Mesendoderm (in vitro differentiated cells): ENCODE measurements around the gene HOXC12.

Experiments
- DNase-seq: peaks from one replicate; pipeline ENCODE4 v3.0.0; 2013
- H2AK5ac ChIP-seq: 2 replicates; pipeline ENCODE4 v1.6.1; 2013; ENCODE audit warnings: low read length, inconsistent platforms
- H2BK120ac ChIP-seq: 2 replicates; pipeline ENCODE4 v1.6.1; 2013; ENCODE audit warnings: low read depth, mild to moderate bottlenecking, low read length, moderate library complexity, mixed read lengths
- H2BK15ac ChIP-seq: replicated peaks from 2 replicates; pipeline ENCODE4 v1.6.1; 2013; ENCODE audit warnings: low read depth, mild to moderate bottlenecking, moderate library complexity
- H2BK5ac ChIP-seq: 2 replicates; pipeline ENCODE4 v1.6.1; 2013; ENCODE audit warnings: low read length, inconsistent platforms
- H3K18ac ChIP-seq: 2 replicates; pipeline ENCODE4 v1.6.1; 2013; ENCODE audit warnings: mild to moderate bottlenecking, low read length, mixed read lengths
- H3K23ac ChIP-seq: one replicate; pipeline ENCODE4 v1.6.1; 2013; ENCODE audit warnings: low read length
- H3K27ac ChIP-seq: 2 replicates; pipeline ENCODE4 v1.5.1; 2013; ENCODE audit warnings: low read depth, mild to moderate bottlenecking, inconsistent platforms, low read length, moderate library complexity
- H3K27me3 ChIP-seq: 2 replicates; pipeline ENCODE4 v1.6.1; 2013; ENCODE audit warnings: low read length, control low read depth, mild to moderate bottlenecking, inconsistent platforms; ENCODE audit not compliant: insufficient read depth, poor library complexity
- H3K36me3 ChIP-seq: 2 replicates; pipeline ENCODE4 v1.6.1; 2013; ENCODE audit warnings: low read length, inconsistent platforms; ENCODE audit not compliant: control insufficient read depth, insufficient read depth
- H3K4ac ChIP-seq: one replicate; pipeline ENCODE4 v1.6.1; 2013; ENCODE audit warnings: low read depth, mild to moderate bottlenecking, low read length, moderate library complexity
- H3K4me1 ChIP-seq: 2 replicates; pipeline ENCODE4 v1.6.1; 2013; ENCODE audit warnings: low read depth, low read length, inconsistent platforms; ENCODE audit not compliant: control insufficient read depth
- H3K4me2 ChIP-seq: 2 replicates; pipeline ENCODE4 v1.6.1; 2013; ENCODE audit warnings: low read length
- H3K4me3 ChIP-seq: 2 replicates; pipeline ENCODE4 v1.5.1; 2013; ENCODE audit warnings: mild to moderate bottlenecking, low read length
- H3K56ac ChIP-seq: one replicate; pipeline ENCODE4 v1.6.1; 2013; ENCODE audit warnings: low read length
- H3K79me1 ChIP-seq: 2 replicates; pipeline ENCODE4 v1.6.1; 2013; ENCODE audit warnings: low read length, inconsistent platforms
- H3K79me2 ChIP-seq: 2 replicates; pipeline ENCODE4 v1.6.1; 2013; ENCODE audit warnings: mild to moderate bottlenecking, low read length; ENCODE audit not compliant: control insufficient read depth, insufficient read depth
- H3K9ac ChIP-seq: 2 replicates; pipeline ENCODE4 v1.6.1; 2013; ENCODE audit warnings: low read length, inconsistent platforms
- H4K5ac ChIP-seq: one replicate; pipeline ENCODE4 v1.6.1; 2013; ENCODE audit warnings: low read length
- H4K8ac ChIP-seq: one replicate; pipeline ENCODE4 v1.6.1; 2013; ENCODE audit warnings: low read depth, mild to moderate bottlenecking, control low read depth, low read length, moderate library complexity
- WGBS: extraction: QIAGEN DNeasy Blood & Tissue Kit; methylation state at CpG from one replicate; pipeline ENCODE4 v1.1.7; 2013; ENCODE audit warnings: low lambda C conversion rate, missing lambda C conversion rate; ENCODE audit not compliant: insufficient coverage; ENCODE audit errors: extremely low coverage; 5-methylcytosine and 5-hydroxymethylcytosine counted together

The HOXC12 gene

DNA sequence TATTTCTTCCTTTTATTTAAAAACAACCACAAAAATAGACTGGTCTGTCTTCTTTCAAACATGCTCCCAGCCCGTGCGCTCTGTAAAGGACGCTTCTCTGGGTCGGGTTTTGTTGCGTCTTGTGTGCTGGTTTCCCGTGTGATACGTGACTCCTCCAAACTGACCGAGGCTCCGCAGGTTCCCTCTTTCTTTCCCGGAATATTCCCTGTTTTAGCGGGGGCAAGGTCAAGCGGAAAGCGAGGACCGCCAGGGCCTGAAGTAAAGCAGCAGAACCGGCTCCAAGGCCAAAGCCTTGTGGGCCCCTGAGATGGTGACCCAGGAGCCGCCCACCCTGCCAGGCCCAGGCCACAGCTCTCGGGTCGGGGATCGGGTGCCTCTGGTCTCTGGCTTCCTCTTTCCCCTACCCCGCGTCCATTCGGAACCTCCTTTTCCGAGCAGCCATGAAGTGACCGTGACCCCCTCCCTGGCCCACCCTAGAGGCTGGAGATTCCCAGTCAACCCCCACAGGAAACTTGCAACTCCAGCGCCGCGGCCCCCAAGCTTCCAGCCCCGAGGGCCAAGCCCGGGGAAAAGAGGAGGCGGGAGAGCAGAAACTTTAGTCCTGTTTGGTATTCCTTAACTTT is 29.4 kb downstream of the HOXC12 start:
- no peak overlapping the region for H3K4ac ChIP-seq
- no peak overlapping the region for H3K27ac ChIP-seq
- WGBS: no CpG with 5 or more reads among the region's 30 CpGs
- no peak overlapping the region for H3K4me3 ChIP-seq
- no peaks in the 10 kb centered on the region for H3K79me1 ChIP-seq
- peaks cover 90% of the 10 kb centered on the region for H3K27me3 ChIP-seq
- no peak overlapping the region for H3K9ac ChIP-seq
- H3K18ac ChIP-seq: no peak overlapping the region
- H3K4me2 ChIP-seq: no peak overlapping the region
- no peaks in the 10 kb centered on the region for H3K79me2 ChIP-seq
- H3K4me1 ChIP-seq: no peaks in the 10 kb centered on the region
- H2BK120ac ChIP-seq: no peak overlapping the region
- H2BK15ac ChIP-seq: no peak overlapping the region
- no peak overlapping the region for H3K23ac ChIP-seq
- H4K5ac ChIP-seq: no peak overlapping the region
- H2AK5ac ChIP-seq: no peak overlapping the region
- no peak overlapping the region for H2BK5ac ChIP-seq
- no peak for DNase-seq
- H4K8ac ChIP-seq: no peak overlapping the region
- no peak overlapping the region for H3K56ac ChIP-seq
- no peaks in the 10 kb centered on the region for H3K36me3 ChIP-seq

DNA sequence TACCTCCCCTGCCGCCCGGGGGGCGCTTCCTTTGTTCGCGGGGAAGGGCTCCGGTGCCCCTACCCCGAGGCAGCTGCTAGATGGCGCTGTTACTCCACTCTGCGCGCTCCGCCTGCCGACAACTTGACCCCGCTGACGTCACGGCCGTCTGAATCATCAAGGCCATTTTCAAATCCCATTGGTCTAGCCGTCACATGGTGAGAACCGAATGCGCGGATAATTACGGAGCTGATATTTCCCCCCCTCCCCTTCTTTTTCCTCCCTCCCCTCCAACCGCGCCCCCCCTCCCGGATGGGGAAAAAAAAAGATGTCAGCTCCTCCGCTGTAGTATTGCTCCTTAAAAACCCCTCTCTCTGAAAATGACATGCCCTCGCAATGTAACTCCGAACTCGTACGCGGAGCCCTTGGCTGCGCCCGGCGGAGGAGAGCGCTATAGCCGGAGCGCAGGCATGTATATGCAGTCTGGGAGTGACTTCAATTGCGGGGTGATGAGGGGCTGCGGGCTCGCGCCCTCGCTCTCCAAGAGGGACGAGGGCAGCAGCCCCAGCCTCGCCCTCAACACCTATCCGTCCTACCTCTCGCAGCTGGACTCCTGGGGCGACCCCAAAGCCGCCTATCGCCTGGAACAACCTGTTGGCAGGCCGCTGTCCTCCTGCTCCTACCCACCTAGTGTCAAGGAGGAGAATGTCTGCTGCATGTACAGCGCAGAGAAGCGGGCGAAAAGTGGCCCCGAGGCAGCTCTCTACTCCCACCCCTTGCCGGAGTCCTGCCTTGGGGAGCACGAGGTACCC is 30.4 kb downstream of the HOXC12 start, which contains the start of gene HOXC10:
Gene HOXC10, plus strand, starts transcription at position 246 of the 791 bp plus-strand sequence. Its CDS starts 114 bp downstream, at position 360.
- no peak within 1 kb of the TSS for H3K4me3 ChIP-seq

GRCh38 chr12:53985692-53985993 is 30.9 kb downstream of the HOXC12 start:
- no peak overlapping the region for H3K4me2 ChIP-seq
- H4K8ac ChIP-seq: no peak overlapping the region
- H3K4me3 ChIP-seq: no peak overlapping the region
- H3K27me3 ChIP-seq: peaks cover 91% of the 10 kb centered on the region
- H2AK5ac ChIP-seq: no peak overlapping the region
- H3K79me1 ChIP-seq: no peaks in the 10 kb centered on the region
- H4K5ac ChIP-seq: no peak overlapping the region
- H3K9ac ChIP-seq: no peak overlapping the region
- no CpG with 5 or more reads among the region's 21 CpGs for WGBS
- no peak overlapping the region for H3K18ac ChIP-seq
- no peak overlapping the region for H2BK15ac ChIP-seq
- no peak for DNase-seq
- no peak overlapping the region for H3K27ac ChIP-seq
- no peak overlapping the region for H2BK120ac ChIP-seq
- no peak overlapping the region for H2BK5ac ChIP-seq
- H3K4me1 ChIP-seq: no peaks in the 10 kb centered on the region
- H3K36me3 ChIP-seq: no peaks in the 10 kb centered on the region
- no peak overlapping the region for H3K4ac ChIP-seq
- H3K23ac ChIP-seq: no peak overlapping the region
- no peak overlapping the region for H3K56ac ChIP-seq
- no peaks in the 10 kb centered on the region for H3K79me2 ChIP-seq

More for the DNA sequence above, 30.4 kb downstream of the HOXC12 start, which contains the start of gene HOXC10:
- H3K79me2 ChIP-seq: no peaks in the 10 kb centered on the region
- no peak within 1 kb of the TSS for H3K4ac ChIP-seq
- no peak within 1 kb of the TSS for H3K18ac ChIP-seq
- no peak within 1 kb of the TSS for H3K27ac ChIP-seq
- no peak within 1 kb of the TSS for H4K8ac ChIP-seq
- no peak within 1 kb of the TSS for H2BK15ac ChIP-seq
- H2AK5ac ChIP-seq: no peak within 1 kb of the TSS
- H3K56ac ChIP-seq: no peak within 1 kb of the TSS
- no CpG with 5 or more reads among the region's 55 CpGs for WGBS
- H4K5ac ChIP-seq: no peak within 1 kb of the TSS
- H2BK5ac ChIP-seq: no peak within 1 kb of the TSS
- H2BK120ac ChIP-seq: no peak within 1 kb of the TSS
- H3K9ac ChIP-seq: no peak within 1 kb of the TSS
- peak; percentile 92 for DNase-seq
- H3K79me1 ChIP-seq: no peaks in the 10 kb centered on the region
- H3K23ac ChIP-seq: no peak within 1 kb of the TSS
- H3K36me3 ChIP-seq: no peaks in the 10 kb centered on the region
- H3K27me3 ChIP-seq: peaks cover 88% of the 10 kb centered on the region
- H3K4me2 ChIP-seq: no peak within 1 kb of the TSS
- H3K4me1 ChIP-seq: no peaks in the 10 kb centered on the region

- Histone ChIP-seq H3K9ac (no peak overlapping the region), H2AK5ac (no peak overlapping the region), H3K36me3 (no peaks in the 10 kb centered on the region), H3K4ac (no peak overlapping the region), H3K23ac (no peak overlapping the region), H2BK120ac (no peak overlapping the region), H4K5ac (no peak overlapping the region), H3K18ac (no peak overlapping the region), H2BK5ac (no peak overlapping the region), H3K4me3 (no peak overlapping the region), H4K8ac (no peak overlapping the region), H3K27ac (no peak overlapping the region), H3K4me1 (no peaks in the 10 kb centered on the region), H3K27me3 (peaks cover 91% of the 10 kb centered on the region), H3K79me1 (no peaks in the 10 kb centered on the region), H3K79me2 (no peaks in the 10 kb centered on the region), H2BK15ac (no peak overlapping the region), H3K56ac (no peak overlapping the region), H3K4me2 (no peak overlapping the region)
- no CpG with 5 or more reads among the region's 50 CpGs for WGBS
- DNase-seq: no peak
These were observed 31.4 kb downstream of the HOXC12 start for GRCh38 chr12:53985994-53986685.

GRCh38 chr12:53986686-53987483 is 32.2 kb downstream of the HOXC12 start:
- H3K79me1 ChIP-seq: no peaks in the 10 kb centered on the region
- no peak overlapping the region for H3K4ac ChIP-seq
- no peak for DNase-seq
- H3K79me2 ChIP-seq: no peaks in the 10 kb centered on the region
- H3K27ac ChIP-seq: no peak overlapping the region
- no peak overlapping the region for H3K23ac ChIP-seq
- no peak overlapping the region for H3K56ac ChIP-seq
- no peak overlapping the region for H3K18ac ChIP-seq
- no peaks in the 10 kb centered on the region for H3K4me1 ChIP-seq
- no CpG with 5 or more reads among the region's 21 CpGs for WGBS
- no peak overlapping the region for H3K9ac ChIP-seq
- no peak overlapping the region for H2BK15ac ChIP-seq
- H3K4me3 ChIP-seq: no peak overlapping the region
- H4K5ac ChIP-seq: no peak overlapping the region
- no peaks in the 10 kb centered on the region for H3K36me3 ChIP-seq
- H4K8ac ChIP-seq: no peak overlapping the region
- no peak overlapping the region for H3K4me2 ChIP-seq
- no peak overlapping the region for H2BK5ac ChIP-seq
- no peak overlapping the region for H2AK5ac ChIP-seq
- H2BK120ac ChIP-seq: no peak overlapping the region
- peaks cover 92% of the 10 kb centered on the region for H3K27me3 ChIP-seq
